Measurements from ENCODE around the gene THBS2. TPM values are rescaled to one million over a fixed set of nuclear protein-coding genes. Genes with fewer than 3 reads are reported as not detected.

The THBS2 gene
- total and polyA plus RNA-seq, 2 donors (not counting 3 experiments of a cell fraction or from before 2014, with no cell fraction given) = 0.08 TPM; not detected in 1

GRCh38 chr6:169190970-169191369, 62.7 kb downstream of the THBS2 start:
- intact Hi-C loops (cut with micrococcal nuclease) = no loop called here
- DNase-seq (ENCODE audit: low read depth, low spot score) (no peak), FAIRE-seq (no peak)
- CTCF ChIA-PET = no interaction called here
- Histone ChIP-seq H3K36me3 (ENCODE audit: control insufficient read depth in 2 of 2, extremely low read depth in 1 of 2, insufficient read depth in 2 of 2, low read length in 2 of 2) (no peaks in the 10 kb centered on the region), H3K9ac (replicated peaks; ENCODE audit: extremely low read depth, insufficient read depth, low read length) (no peak overlapping the region), H3K27ac (ENCODE audit: insufficient read depth, low read depth, low read length) (no peak overlapping the region), H2AFZ (ENCODE audit: low read depth, low read length) (no peak overlapping the region), H3K4me1 (ENCODE audit: control insufficient read depth, extremely low read depth, insufficient read depth, low read length) (no peaks in the 10 kb centered on the region), H3K9me3 (replicated peaks; ENCODE audit: control insufficient read depth, insufficient read depth, low read length) (no peaks in the 10 kb centered on the region), H3K9me1 (replicated peaks; ENCODE audit: control insufficient read depth, extremely low read depth, insufficient read depth, low read length) (no peaks in the 10 kb centered on the region), H3K79me2 (ENCODE audit: control insufficient read depth, insufficient read depth, low read length) (no peaks in the 10 kb centered on the region), H3K27me3 (ENCODE audit: control insufficient read depth in 2 of 2, insufficient read depth in 2 of 2, low read length in 2 of 2) (no peaks in the 10 kb centered on the region), H4K20me1 (replicated peaks; ENCODE audit: control insufficient read depth, extremely low read depth, insufficient read depth, low read length) (no peaks in the 10 kb centered on the region), H3K4me2 (ENCODE audit: insufficient read depth, low read length) (no peak overlapping the region), H3K4me3 (replicated peaks in 1 of 3; ENCODE audit: insufficient read depth in 1 of 3, low read depth in 1 of 3, low read length in 3 of 3) (no peak overlapping the region)
- POLR2A ChIA-PET = no interaction called here
- dilution Hi-C loops (cut with MboI; ENCODE audit: extremely low pct_ligation_motif_present, low sequenced_read_pairs) = no loop called here
- no TSS peak for BruUV-seq (replicated peaks)
- TF ChIP-seq FOS (IDR thresholded peaks at IDR 0.05; ENCODE audit: borderline replicate concordance, insufficient read depth, low read length) (no peak), JUN (IDR thresholded peaks at IDR 0.05; ENCODE audit: borderline replicate concordance, insufficient read depth, insufficient read length, low read depth) (no peak), GATA2 (IDR thresholded peaks at IDR 0.05; ENCODE audit: insufficient read depth, insufficient read length, low read depth, low read length) (no peak), MAX (IDR thresholded peaks at IDR 0.05; ENCODE audit: insufficient read depth, insufficient read length) (no peak), POLR2A (IDR thresholded peaks at IDR 0.05; ENCODE audit: low read depth, low read length) (no peak), EZH2 (IDR thresholded peaks at IDR 0.05; ENCODE audit: borderline replicate concordance, low read depth, low read length, severe bottlenecking) (no peak), CTCF (IDR thresholded peaks at IDR 0.05; ENCODE audit: extremely low read depth in 1 of 2, insufficient read depth in 1 of 2, low read depth in 1 of 2, low read length in 2 of 2) (no peak), POLR2AphosphoS5 (IDR thresholded peaks at IDR 0.05; ENCODE audit: insufficient read depth, low read depth, low read length) (no peak), MYC (IDR thresholded peaks at IDR 0.05; ENCODE audit: low read depth, low read length) (no peak)
